Bronchial epithelial cell (primary cell): ENCODE results near the gene EPHA8. TPM values are rescaled to one million over a fixed set of nuclear protein-coding genes. Genes with fewer than 3 reads are reported as not detected.

Source experiments
- DNase-seq: peaks from one replicate; pipeline ENCODE4 v3.0.0-alpha.2; 2010; ENCODE audit warnings: low read depth
- FAIRE-seq: peaks from 2 replicates; lab custom pipeline; 2011; peaks lifted over from hg19 to GRCh38; lab: Jason Lieb, UNC
- H3K27me3 ChIP-seq: 2 replicates; pipeline ENCODE4 v1.5.1; 2011; ENCODE audit warnings: low read length; ENCODE audit not compliant: control insufficient read depth, insufficient read depth
- H3K36me3 ChIP-seq: 2 replicates; pipeline ENCODE4 v1.5.1; 2011; ENCODE audit warnings: low read length; ENCODE audit not compliant: control insufficient read depth, insufficient read depth
- H3K4me3 ChIP-seq: 2 replicates; pipeline ENCODE4 v1.5.1; 2011; ENCODE audit warnings: mild to moderate bottlenecking, low read depth, low read length, control low read depth
- total RNA-seq: library from RNA; depleted of rRNA; stranded (reverse); fragments of >200 nt; gene quantifications from 2 replicates; pipeline ENCODE4 v1.2.1, GENCODE V29; 2014
- TF ChIP-seq, protein P1 (sequence below): IDR thresholded peaks from 2 replicates; pipeline ENCODE4 v1.5.1; 2011; ENCODE audit warnings: mild to moderate bottlenecking, moderate library complexity, low read length, control low read depth, inconsistent platforms; ENCODE audit not compliant: insufficient read depth, severe bottlenecking

The EPHA8 gene
- total RNA-seq, 1 donor from 2014 or later = not detected

DNA sequence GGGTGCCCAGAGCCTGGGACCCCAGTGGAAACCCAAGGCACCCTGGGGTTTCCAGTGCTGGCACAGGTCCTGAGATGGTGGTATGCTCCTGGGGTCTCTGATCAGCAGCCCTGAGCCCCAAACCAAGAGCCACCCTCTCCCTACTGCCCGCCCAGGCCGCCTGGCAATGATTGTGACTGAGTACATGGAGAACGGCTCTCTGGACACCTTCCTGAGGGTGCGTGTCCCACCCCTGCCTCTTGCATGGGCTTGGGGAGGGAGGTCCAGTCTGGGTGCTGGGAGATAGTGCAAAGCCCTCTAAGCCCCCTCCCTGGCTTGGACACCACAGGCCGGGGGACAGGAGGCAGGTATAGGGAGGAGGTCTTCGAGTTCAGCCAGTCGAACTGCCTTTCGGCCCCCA, 34.7 kb downstream of the EPHA8 start:
- Histone ChIP-seq H3K36me3 (no peaks in the 10 kb centered on the region), H3K27me3 (peaks cover 10% of the 10 kb centered on the region), H3K4me3 (no peak overlapping the region)
- DNase-seq (no peak), FAIRE-seq (no peak)
- TF ChIP-seq, protein P1, sequence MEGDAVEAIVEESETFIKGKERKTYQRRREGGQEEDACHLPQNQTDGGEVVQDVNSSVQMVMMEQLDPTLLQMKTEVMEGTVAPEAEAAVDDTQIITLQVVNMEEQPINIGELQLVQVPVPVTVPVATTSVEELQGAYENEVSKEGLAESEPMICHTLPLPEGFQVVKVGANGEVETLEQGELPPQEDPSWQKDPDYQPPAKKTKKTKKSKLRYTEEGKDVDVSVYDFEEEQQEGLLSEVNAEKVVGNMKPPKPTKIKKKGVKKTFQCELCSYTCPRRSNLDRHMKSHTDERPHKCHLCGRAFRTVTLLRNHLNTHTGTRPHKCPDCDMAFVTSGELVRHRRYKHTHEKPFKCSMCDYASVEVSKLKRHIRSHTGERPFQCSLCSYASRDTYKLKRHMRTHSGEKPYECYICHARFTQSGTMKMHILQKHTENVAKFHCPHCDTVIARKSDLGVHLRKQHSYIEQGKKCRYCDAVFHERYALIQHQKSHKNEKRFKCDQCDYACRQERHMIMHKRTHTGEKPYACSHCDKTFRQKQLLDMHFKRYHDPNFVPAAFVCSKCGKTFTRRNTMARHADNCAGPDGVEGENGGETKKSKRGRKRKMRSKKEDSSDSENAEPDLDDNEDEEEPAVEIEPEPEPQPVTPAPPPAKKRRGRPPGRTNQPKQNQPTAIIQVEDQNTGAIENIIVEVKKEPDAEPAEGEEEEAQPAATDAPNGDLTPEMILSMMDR = no peak

DNA sequence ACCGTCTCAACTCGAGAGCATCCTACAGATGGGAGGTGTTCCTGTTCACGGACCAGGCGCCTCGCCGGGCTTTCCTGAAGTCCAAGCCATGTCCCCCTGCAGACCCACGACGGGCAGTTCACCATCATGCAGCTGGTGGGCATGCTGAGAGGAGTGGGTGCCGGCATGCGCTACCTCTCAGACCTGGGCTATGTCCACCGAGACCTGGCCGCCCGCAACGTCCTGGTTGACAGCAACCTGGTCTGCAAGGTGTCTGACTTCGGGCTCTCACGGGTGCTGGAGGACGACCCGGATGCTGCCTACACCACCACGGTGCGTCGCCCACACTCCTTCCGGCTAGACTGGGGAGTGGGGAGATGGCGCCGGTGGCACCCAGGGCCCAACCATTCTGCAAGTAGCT, 35.4 kb downstream of the EPHA8 start:
- Histone ChIP-seq H3K27me3 (peaks cover 8% of the 10 kb centered on the region), H3K36me3 (no peaks in the 10 kb centered on the region), H3K4me3 (no peak overlapping the region)
- peak; percentile 47 for FAIRE-seq
- no peak for DNase-seq
- TF ChIP-seq, protein P1 = no peak

DNA sequence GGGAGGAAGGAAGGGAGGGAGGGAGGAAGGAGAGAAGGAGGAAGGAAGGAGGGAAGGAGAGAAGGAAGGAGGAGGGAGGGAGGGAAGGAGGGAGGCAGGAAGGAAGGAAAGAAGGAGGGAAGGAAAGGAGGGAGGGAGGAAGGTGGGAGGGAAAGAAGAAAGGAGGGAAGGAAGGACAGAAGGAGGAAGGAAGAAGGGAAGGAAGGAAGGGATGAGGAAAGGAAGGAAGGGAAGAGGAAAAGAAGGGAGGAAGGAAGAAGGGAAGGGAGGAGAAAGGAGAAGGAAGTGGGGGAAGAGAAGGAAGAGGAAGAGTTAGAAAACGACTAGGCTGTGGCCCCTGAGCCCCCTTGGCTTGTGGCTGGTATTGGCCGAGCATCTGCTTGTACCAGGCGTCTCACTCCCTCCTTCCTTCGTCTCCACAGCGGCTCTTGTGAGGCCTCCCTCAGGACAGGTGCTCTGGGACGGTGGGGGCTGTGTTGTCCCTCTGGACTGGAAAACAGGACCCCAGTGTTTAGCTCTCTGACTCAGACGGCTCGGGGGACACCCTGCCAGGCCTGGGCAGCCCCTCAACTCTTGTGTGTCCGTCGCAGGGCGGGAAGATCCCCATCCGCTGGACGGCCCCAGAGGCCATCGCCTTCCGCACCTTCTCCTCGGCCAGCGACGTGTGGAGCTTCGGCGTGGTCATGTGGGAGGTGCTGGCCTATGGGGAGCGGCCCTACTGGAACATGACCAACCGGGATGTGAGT, 37.0 kb downstream of the EPHA8 start:
- Histone ChIP-seq H3K36me3 (no peaks in the 10 kb centered on the region), H3K27me3 (peaks cover 6% of the 10 kb centered on the region), H3K4me3 (no peak overlapping the region)
- TF ChIP-seq, protein P1 = no peak
- DNase-seq (no peak), FAIRE-seq (no peak)

DNA sequence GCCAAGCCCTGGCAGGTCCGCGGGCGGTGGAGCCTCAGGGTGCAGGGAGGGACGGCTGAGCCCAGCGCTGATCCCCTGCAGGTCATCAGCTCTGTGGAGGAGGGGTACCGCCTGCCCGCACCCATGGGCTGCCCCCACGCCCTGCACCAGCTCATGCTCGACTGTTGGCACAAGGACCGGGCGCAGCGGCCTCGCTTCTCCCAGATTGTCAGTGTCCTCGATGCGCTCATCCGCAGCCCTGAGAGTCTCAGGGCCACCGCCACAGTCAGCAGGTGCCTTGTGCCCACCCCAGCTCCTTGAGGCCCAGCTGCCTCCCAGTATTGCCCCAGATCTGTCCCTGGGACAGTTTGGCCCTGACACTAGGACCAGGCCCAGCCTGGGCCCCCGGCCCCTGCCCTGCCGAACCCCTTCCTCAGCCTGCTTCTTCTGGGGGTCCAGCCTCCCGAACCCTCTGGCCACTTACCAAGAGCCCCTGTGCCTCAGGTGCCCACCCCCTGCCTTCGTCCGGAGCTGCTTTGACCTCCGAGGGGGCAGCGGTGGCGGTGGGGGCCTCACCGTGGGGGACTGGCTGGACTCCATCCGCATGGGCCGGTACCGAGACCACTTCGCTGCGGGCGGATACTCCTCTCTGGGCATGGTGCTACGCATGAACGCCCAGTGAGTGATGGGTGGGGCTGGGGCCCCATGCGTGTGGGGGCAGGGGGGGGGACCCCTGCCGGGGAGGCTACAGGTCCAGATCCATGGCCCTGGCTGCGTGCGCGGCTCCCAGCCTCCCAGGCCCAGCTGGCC, 37.7 kb downstream of the EPHA8 start:
- FAIRE-seq = no peak
- no peak for DNase-seq
- Histone ChIP-seq H3K4me3 (no peak overlapping the region), H3K27me3 (peaks cover 4% of the 10 kb centered on the region), H3K36me3 (no peaks in the 10 kb centered on the region)
- TF ChIP-seq, protein P1 = no peak

DNA sequence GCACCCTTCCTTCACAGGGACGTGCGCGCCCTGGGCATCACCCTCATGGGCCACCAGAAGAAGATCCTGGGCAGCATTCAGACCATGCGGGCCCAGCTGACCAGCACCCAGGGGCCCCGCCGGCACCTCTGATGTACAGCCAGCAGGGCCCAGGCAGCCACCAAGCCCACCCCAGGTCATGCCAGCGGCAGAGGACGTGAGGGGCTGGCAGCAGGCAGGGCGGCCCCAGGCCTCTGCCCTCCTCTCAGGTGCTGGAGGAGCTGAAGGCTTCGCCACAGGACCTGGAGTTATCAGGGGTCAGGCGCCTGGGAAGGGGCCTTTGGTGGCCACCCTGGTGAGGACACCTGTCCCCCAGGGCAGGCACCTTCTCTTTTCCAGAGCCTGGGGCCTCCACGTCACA, 38.3 kb downstream of the EPHA8 start:
- no peak for DNase-seq
- FAIRE-seq = no peak
- no peaks in the 10 kb centered on the region for H3K36me3 ChIP-seq
- no peak overlapping the region for H3K4me3 ChIP-seq
- TF ChIP-seq, protein P1 = no peak
- H3K27me3 ChIP-seq = peaks cover 5% of the 10 kb centered on the region
